NCI-H2029 (cell line): Measurements from ENCODE around the gene ZNF200.
"Not testable (repeated sequence)": the region's sequence is repeated elsewhere in the genome, so short reads cannot be mapped to it uniquely, and the experiment has no call there.

Experiments
- DNase-seq: peaks from one replicate; lab custom pipeline; 2025; lab: John Stamatoyannopoulos, UW

ZNF200 gene

DNA sequence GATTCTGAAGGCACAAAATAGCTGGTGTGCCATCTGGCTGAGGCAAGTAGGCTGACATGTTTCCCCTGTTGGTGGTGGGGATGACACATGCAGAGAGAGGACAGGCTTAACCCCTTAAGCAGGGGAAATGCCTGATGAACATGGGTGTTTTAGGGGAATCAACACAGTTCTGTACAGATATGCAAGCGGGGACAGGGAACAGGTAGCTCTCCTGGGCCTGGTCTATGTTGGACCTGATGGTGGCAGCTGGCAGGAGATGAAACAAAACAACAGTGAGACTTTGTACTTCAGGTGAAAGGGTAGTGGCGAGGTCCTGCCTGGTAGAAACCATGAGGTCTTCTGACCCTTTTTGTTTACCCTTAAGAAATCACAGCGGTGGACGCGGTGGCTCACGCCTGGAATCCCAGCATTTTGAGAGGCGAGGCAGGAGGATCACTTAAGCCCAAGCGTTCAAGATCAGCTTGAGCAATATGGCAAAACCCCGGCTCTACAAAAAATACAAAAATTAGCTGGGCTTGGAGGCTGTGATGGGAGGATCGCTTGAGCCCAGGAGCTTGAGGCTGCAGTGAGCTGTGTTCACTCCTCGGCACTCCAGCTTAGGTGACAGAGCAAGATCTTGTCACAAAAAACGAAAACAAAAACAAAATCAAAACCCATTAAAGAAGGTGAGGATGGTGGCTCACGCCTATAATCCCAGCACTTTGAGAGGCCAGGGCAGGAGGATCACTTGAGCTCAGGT lies 36.5 kb downstream of the ZNF200 start:
- DNase-seq = no peak

GRCh38 chr16:3197694-3198333 lies 37.1 kb downstream of the ZNF200 start:
- not testable (repeated sequence) for DNase-seq

GRCh38 chr16:3195975-3196374 lies 39.0 kb downstream of the ZNF200 start:
- no peak for DNase-seq

GRCh38 chr16:3194792-3195191 lies 40.2 kb downstream of the ZNF200 start:
- no peak for DNase-seq

GRCh38 chr16:3193221-3194212 lies 41.4 kb downstream of the ZNF200 start:
- no peak for DNase-seq

DNA sequence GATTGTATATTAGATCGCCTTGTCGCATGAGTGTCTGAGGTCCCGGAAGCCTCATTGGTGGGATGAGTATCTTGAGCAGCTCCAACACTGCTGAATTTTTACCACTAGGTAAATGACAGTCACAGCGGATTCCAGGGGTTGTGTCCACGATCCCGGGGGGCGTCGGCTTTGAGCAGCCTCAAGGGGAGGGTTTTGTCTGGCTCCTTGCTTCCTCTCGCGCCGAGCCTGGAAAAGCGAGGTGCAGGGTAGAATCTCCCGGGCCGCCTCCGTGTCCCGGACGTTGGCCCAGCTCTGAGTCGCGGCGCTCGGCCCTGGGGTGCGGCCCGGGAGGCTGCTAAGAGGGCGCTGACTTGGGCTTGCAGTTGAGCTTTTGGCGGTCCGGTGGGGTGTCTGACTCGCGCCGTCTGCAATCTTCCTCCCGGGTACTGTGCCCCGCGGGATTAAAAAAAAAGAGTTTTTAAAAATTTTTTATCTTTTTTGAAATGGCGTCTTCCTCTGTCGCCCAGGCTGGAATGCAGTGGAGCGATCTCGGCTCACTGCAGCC lies 42.4 kb downstream of the ZNF200 start:
- no peak for DNase-seq

DNA sequence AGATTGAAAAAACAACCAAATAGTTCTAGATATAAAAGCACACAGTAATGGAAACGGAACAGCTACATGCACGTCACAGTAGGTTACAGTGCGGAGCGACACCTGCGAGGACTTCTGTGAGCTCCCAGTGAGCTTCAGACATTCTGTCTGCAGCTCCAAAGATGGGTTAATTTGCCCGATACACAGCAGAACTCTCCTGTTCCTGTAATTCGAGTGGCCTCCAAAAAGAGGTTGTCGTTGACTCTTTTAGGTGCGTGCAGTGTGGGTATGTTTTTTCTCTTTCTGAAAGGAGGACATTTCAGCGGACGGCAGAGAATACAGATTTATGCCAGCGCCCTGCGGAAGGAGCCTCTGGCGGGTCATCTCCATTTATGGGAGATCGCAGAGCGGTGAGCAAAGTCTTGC lies 44.0 kb downstream of the ZNF200 start:
- DNase-seq = no peak

GRCh38 chr16:3189869-3190268 lies 45.1 kb downstream of the ZNF200 start:
- DNase-seq = no peak

DNA sequence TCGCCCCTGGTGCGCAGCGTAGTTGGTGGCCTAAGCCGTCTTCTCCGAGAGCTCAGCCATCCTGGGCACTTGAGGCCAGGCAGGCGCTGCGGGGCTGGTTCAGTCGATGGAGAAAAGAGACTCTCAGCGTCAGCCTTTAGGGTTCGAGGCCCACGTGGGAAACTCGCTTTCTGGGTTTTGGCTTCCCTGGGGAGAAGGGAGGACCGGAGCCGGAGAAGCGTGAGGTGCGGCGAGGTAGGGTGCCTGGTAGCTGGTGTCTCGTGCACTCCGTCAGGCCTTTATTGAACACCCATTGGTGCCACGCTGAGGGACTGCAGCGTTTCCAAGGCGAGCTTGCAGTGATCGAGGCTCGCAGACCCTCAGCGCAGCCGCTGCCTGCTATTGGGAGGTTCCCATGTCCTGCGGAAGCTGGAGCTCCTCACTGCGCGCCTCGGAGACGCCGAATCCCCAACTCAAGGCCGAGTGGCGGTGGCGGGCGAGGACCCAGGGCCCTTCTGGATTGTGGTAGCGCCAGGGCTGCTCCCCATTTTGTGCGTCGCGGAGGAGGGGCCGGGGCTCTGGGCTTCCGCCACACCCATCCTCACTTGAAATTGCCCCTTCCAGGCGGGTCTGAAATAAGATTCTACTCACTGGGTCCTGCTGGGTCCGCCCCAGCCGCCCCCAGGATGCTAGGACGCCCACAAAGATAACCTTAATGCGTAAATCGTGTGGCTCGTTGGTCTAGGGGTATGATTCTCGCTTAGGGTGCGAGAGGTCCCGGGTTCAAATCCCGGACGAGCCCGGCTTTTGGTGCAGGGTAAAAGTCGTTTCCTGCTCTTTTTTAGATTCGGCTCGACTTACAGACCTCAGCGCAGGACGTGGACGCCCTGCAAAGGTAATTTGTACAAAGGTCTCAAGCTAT lies 45.8 kb downstream of the ZNF200 start:
- no peak for DNase-seq

GRCh38 chr16:3188675-3188924 lies 46.4 kb downstream of the ZNF200 start:
- DNase-seq = no peak

DNA sequence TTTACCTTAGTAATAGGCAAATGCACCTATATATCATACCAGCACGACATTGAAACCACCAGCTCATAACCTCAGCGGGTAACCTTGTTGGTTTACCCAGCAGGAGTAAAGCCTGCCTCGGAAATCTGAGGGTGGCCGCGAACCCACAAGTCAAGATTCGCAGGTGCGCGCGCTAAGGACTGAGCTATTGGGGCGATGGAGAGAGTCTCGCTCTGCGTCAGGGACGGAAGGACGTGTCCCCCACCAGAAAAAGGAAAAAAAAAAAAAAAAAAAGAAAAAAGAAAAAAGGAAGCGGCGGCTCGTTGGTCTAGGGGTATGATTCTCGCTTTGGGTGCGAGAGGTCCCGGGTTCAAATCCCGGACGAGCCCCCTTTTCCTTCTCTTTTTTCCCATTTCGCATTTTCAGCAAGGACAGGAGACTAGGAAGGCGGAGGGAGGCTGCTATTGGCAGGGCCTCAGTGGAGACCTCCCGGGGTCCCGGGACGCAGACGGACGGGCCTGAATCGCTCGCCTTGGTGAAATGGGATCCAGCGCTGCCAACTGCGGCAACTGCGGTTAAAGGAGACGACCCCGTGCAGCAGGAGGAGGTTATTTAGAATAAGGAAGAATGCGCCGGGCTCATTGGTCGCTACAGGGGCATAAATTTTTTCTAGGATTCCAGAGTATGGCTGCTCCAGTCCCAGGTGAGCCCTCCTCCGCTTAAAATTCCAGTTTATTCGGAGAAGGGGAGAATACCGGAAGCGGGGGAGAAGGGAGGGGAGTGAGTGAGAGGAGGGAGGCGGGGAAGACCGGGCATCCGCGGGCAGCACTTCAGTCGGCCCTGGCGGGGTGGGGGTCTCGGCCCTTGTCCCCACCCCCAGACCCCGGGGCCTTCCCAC lies 46.9 kb downstream of the ZNF200 start, which contains the start of gene OR1F1:
Gene OR1F1, plus strand, starts transcription at position 407 of the 877 bp plus-strand sequence.
- no peak for DNase-seq

- DNase-seq = no peak
Measured at GRCh38 chr16:3186946-3187690, 47.8 kb downstream of the ZNF200 start.

- DNase-seq = no peak
Measured at GRCh38 chr16:3183445-3184139, 51.4 kb downstream of the ZNF200 start.

GRCh38 chr16:3182608-3183444 lies 52.1 kb downstream of the ZNF200 start:
- no peak for DNase-seq

- DNase-seq = not testable (repeated sequence)
Measured at GRCh38 chr16:3182293-3182607, 52.7 kb downstream of the ZNF200 start.

- no peak for DNase-seq
Measured at GRCh38 chr16:3180445-3180878, 54.5 kb downstream of the ZNF200 start.

DNA sequence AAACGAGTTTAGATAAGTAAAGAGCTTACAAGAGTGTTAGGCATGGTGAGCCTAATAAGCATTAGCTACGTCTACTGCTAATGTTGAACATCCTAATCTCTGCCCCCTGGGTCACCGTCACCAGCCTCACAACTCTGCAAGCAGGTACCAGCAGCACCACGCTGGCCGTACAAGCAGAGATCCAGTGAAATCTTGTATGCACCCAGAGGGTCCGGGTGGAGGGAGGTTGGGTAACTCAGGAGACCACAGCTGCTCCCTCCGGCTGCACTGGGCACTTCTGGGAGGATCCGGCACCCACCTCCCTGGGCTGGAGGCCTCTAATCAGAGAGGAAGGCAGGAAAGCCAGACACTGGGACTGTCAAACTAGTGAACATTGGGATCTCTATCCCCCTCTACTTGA lies 55.3 kb downstream of the ZNF200 start:
- DNase-seq = no peak
